MCF 10A (cell line): ENCODE results near the gene VIT. TPM values are rescaled to one million over a fixed set of nuclear protein-coding genes. Genes with fewer than 3 reads are reported as not detected.
"Not testable (repeated sequence)": the region's sequence is repeated elsewhere in the genome, so short reads cannot be mapped to it uniquely, and the experiment has no call there.

Experiments
- BruUV-seq: library from RNA; stranded (reverse); fragments of 400-500 nt; replicated peaks from 2 replicates; lab custom pipeline; 2021; lab: Mats Ljungman, UMichigan
- CTCF ChIA-PET: fragments of 300-600 bp; sonication (Branson Sonifier 250); formaldehyde crosslinking; extraction: SDS; loops from one replicate; lab custom pipeline; 2021; ENCODE audit warnings: antibody characterized with exemption, inconsistent platforms; lab: Yijun Ruan, JAX
- POLR2A ChIA-PET: fragments of 300-600, 350-650 bp; sonication (Branson Sonifier 250); formaldehyde crosslinking; extraction: SDS; loops from one replicate; lab custom pipeline; 2020; ENCODE audit warnings: antibody characterized with exemption, inconsistent platforms; lab: Yijun Ruan, JAX
- DNase-seq: peaks from one replicate; pipeline ENCODE4 v3.0.0-alpha.2; 2018; ENCODE audit not compliant: unreplicated experiment
- H3K27ac Mint-ChIP-seq: one replicate; pipeline ENCODE4 v1.8.0; 2022; ENCODE audit warnings: mild to moderate bottlenecking, low read depth, mixed read lengths; ENCODE audit not compliant: unreplicated experiment
- H3K27me3 Mint-ChIP-seq: one replicate; pipeline ENCODE4 v1.8.0; 2022; ENCODE audit warnings: mixed read lengths; ENCODE audit not compliant: insufficient read depth, unreplicated experiment
- H3K36me3 Mint-ChIP-seq: one replicate; pipeline ENCODE4 v1.8.0; 2022; ENCODE audit warnings: mild to moderate bottlenecking, moderate library complexity, mixed read lengths; ENCODE audit not compliant: insufficient read depth, unreplicated experiment
- H3K4me1 Mint-ChIP-seq: one replicate; pipeline ENCODE4 v1.8.0; 2022; ENCODE audit warnings: mixed read lengths; ENCODE audit not compliant: insufficient read depth, unreplicated experiment
- H3K4me3 Mint-ChIP-seq: one replicate; pipeline ENCODE4 v1.8.0; 2022; ENCODE audit warnings: mild to moderate bottlenecking, moderate library complexity, mixed read lengths; ENCODE audit not compliant: unreplicated experiment
- H3K9me3 Mint-ChIP-seq: one replicate; pipeline ENCODE4 v1.8.0; 2022; ENCODE audit warnings: mixed read lengths; ENCODE audit not compliant: unreplicated experiment
- CTCF ChIP-seq: fragments of 200-600 bp; IDR thresholded peaks from one replicate; pipeline ENCODE4 v1.8.0; 2022; ENCODE audit warnings: antibody characterized with exemption, mild to moderate bottlenecking; ENCODE audit not compliant: unreplicated experiment
- intact Hi-C: fragments of 100-400 bp; cut with micrococcal nuclease; formaldehyde crosslinking; loops from 2 replicates; pipeline ENCODE4 v1.14.1; 2022
- total RNA-seq: library from RNA; stranded (reverse); gene quantifications from 2 replicates; pipeline ENCODE4 v1.2.3, GENCODE V29; 2022

Gene VIT
- total RNA-seq, 1 experiment from 2014 or later, result not detected

DNA sequence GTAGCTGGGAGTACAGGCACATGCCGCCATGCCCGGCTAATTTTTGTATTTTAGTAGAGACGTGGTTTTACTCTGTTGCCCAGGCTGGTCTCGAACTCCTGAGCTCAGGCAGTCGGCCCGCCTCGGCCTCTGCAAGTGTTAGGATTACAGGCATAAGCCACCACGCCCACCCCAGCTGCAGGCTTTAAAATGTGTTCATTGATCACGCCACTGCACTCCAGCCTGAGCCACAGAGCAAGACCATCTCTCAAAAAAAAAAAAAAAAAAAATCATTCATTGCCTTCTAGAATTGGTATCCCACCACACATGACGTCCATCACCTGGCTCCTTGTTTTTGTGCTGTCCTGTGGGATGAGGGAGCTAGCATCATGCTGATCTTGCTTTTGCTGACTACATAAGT lies 127.4 kb downstream of the VIT start:
- H3K36me3 Mint-ChIP-seq, result no peaks in the 10 kb centered on the region
- H3K27me3 Mint-ChIP-seq, result peaks cover 12% of the 10 kb centered on the region
- H3K27ac Mint-ChIP-seq, result no peak overlapping the region
- no peak overlapping the region for H3K4me3 Mint-ChIP-seq
- no peak for TF ChIP-seq CTCF
- DNase-seq, result no peak
- ChIA-PET POLR2A (no interaction called here), CTCF (no interaction called here)
- no TSS peak for BruUV-seq
- intact Hi-C loops, result no loop called here
- H3K4me1 Mint-ChIP-seq, result no peaks in the 10 kb centered on the region
- H3K9me3 Mint-ChIP-seq, result no peaks in the 10 kb centered on the region

DNA sequence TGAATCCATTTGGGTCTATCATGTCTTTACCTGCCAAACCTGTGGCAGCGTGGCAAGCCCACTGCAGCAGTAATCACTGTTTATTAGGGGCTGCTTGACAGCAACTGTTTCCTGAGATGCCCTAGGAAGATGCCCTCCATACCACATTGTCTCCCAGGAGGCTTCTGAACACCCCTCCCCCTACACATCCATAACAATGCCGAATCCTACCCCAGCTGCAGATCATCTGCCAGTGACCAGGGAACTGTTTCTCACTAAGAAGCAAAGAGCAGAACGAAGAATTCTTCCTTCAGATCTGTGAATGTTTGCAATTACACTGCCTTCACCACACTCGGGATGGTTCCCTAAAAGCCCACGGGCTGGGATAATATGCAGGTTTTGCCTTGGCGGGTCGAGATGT lies 127.8 kb downstream of the VIT start:
- intact Hi-C loops, result no loop called here
- no TSS peak for BruUV-seq
- no peaks in the 10 kb centered on the region for H3K4me1 Mint-ChIP-seq
- peaks cover 12% of the 10 kb centered on the region for H3K27me3 Mint-ChIP-seq
- ChIA-PET POLR2A (no interaction called here), CTCF (no interaction called here)
- no peak for TF ChIP-seq CTCF
- H3K27ac Mint-ChIP-seq, result no peak overlapping the region
- H3K4me3 Mint-ChIP-seq, result no peak overlapping the region
- DNase-seq, result no peak
- H3K9me3 Mint-ChIP-seq, result no peaks in the 10 kb centered on the region
- H3K36me3 Mint-ChIP-seq, result no peaks in the 10 kb centered on the region

DNA sequence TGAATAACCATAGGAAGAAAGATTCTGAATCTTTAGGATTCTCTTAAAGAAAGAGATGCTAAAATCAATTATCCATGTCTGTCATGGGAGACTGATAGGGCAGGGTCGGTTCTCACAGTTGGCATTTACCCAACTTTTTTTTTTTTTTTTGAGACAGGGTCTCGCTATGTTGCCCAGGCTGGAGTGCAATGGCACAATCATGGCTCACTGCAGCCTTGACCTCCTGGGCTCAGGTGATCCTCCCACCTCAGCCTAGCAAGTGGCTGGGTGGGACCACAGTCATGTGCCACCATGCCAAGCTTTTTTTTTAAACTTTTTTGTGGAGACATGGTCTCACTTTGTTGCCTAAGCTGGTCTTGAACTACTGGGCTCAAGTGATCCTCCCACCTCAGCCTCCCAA lies 128.2 kb downstream of the VIT start:
- H3K36me3 Mint-ChIP-seq, H3K4me1 Mint-ChIP-seq, H3K9me3 Mint-ChIP-seq, H3K27ac Mint-ChIP-seq, DNase-seq, H3K4me3 Mint-ChIP-seq, CTCF ChIA-PET, intact Hi-C loops, BruUV-seq: not testable (repeated sequence)
- POLR2A ChIA-PET, result interaction anchor here (0.7 kb wide), 1 partner anchor 1844 kb away, joined by 3 read pairs; no protein-coding TSS in a partner anchor
- peaks cover 12% of the 10 kb centered on the region for H3K27me3 Mint-ChIP-seq

GRCh38 chr2:36831185-36831584 lies 134.7 kb downstream of the VIT start:
- BruUV-seq, result no TSS peak
- Mint-ChIP-seq H3K4me1 (no peaks in the 10 kb centered on the region), H3K36me3 (no peaks in the 10 kb centered on the region), H3K27me3 (peaks cover 12% of the 10 kb centered on the region), H3K27ac (no peak overlapping the region), H3K9me3 (no peaks in the 10 kb centered on the region), H3K4me3 (no peak overlapping the region)
- no peak for TF ChIP-seq CTCF
- intact Hi-C loops, result no loop called here
- CTCF ChIA-PET, result interaction anchor here (0.7 kb wide), 1 partner anchor 1878 kb away, joined by 3 read pairs; no protein-coding TSS in a partner anchor
- POLR2A ChIA-PET, result no interaction called here
- no peak for DNase-seq

DNA sequence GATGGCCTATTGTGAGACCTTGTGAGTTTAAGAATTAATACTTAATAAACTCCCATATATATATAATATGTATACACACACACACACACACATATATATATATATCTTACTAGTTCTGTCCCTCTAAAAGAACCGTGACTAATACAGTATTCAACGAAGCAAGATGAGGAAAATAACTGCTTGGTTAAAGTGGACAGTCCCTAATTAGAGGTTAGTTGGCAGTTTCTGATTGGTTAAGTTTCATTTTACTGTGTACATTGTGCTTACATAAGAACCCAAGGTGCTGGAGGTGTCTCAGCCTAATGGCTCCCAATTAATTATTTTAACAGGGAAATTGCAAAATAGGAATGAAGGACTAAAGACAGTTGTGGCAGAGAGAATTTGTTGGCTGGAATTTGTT lies 137.7 kb downstream of the VIT start:
- Mint-ChIP-seq H3K4me1 (no peaks in the 10 kb centered on the region), H3K27ac (no peak overlapping the region), H3K36me3 (no peaks in the 10 kb centered on the region), H3K4me3 (no peak overlapping the region), H3K27me3 (no peaks in the 10 kb centered on the region), H3K9me3 (no peaks in the 10 kb centered on the region)
- intact Hi-C loops, result no loop called here
- ChIA-PET POLR2A (no interaction called here), CTCF (interaction anchor here (0.7 kb wide), 1 partner anchor 42 kb away, joined by 3 read pairs; no protein-coding TSS in a partner anchor)
- no peak for TF ChIP-seq CTCF
- BruUV-seq, result no TSS peak
- DNase-seq, result no peak
